GM12878 (cell line): Measurements from ENCODE around the gene TTLL11. TPM values are rescaled to one million over a fixed set of nuclear protein-coding genes. Genes with fewer than 3 reads are reported as not detected.

Source experiments
- ATAC-seq: fragments of 200-7000 bp; cut with Tn5 transposase; 3 replicates; pipeline ENCODE4 v1.9.1; 2020; ENCODE audit warnings: mild to moderate bottlenecking, moderate library complexity
- BruUV-seq: library from RNA; stranded (reverse); fragments of 400-500 nt; replicated peaks from 2 replicates; lab custom pipeline; 2021; lab: Mats Ljungman, UMichigan
- CTCF ChIA-PET: fragments of 300-600 bp; sonication (Branson Sonifier 250); formaldehyde crosslinking; extraction: SDS; loops from one replicate; lab custom pipeline; 2021; ENCODE audit warnings: inconsistent platforms; lab: Yijun Ruan, JAX
- POLR2A ChIA-PET: fragments of 350-600 bp; formaldehyde crosslinking; extraction: SDS; loops from one replicate; lab custom pipeline; 2021; ENCODE audit warnings: inconsistent platforms; lab: Charles Lee
- RAD21 ChIA-PET: fragments of 300-600 bp; sonication (Branson Sonifier 250); formaldehyde crosslinking; loops from one replicate; lab custom pipeline; 2023; ENCODE audit warnings: antibody characterized with exemption; ENCODE audit not compliant: unreplicated experiment; lab: Charles Lee
- SMC1A ChIA-PET: fragments of 300-600 bp; sonication (Branson Sonifier 250); formaldehyde crosslinking; loops from one replicate; lab custom pipeline; 2023; ENCODE audit not compliant: unreplicated experiment, uncharacterized antibody; lab: Charles Lee
- DNase-seq: peaks from one replicate; pipeline ENCODE4 v3.0.0-alpha.2; 2011; ENCODE audit warnings: low read depth, low spot score
- FAIRE-seq: peaks from 3 replicates; lab custom pipeline; 2011; peaks lifted over from hg19 to GRCh38; lab: Jason Lieb, UNC
- H2AFZ ChIP-seq: 2 replicates; pipeline ENCODE4 v1.6.0; 2011; ENCODE audit warnings: low read depth, low read length, control low read depth; ENCODE audit not compliant: control insufficient read depth
- H3K27ac ChIP-seq: 2 replicates; pipeline ENCODE4 v1.5.1; 2011; ENCODE audit warnings: control low read depth; ENCODE audit not compliant: control insufficient read depth, insufficient read depth
- H3K27me3 ChIP-seq, 2 experiments: replicated peaks in 1 of 2; 2 replicates each; pipeline versions ENCODE4 v1.6.0 to v1.6.1; 2011; ENCODE audit warnings: low read length in 1 of 2; ENCODE audit not compliant: control insufficient read depth in 2 of 2, insufficient read depth in 2 of 2
- H3K36me3 ChIP-seq, 2 experiments: 2 replicates each; pipeline ENCODE4 v1.5.1; 2011; ENCODE audit warnings: low read length in 1 of 2; ENCODE audit not compliant: control insufficient read depth in 2 of 2, insufficient read depth in 2 of 2
- H3K4me1 ChIP-seq: 2 replicates; pipeline ENCODE4 v1.6.1; 2011; ENCODE audit warnings: mild to moderate bottlenecking, low read length, moderate library complexity, mixed read lengths; ENCODE audit not compliant: control insufficient read depth, insufficient read depth
- H3K4me2 ChIP-seq: 2 replicates; pipeline ENCODE4 v1.6.0; 2011; ENCODE audit warnings: control low read depth; ENCODE audit not compliant: control insufficient read depth, insufficient read depth
- H3K4me3 ChIP-seq: fragments of 200-600 bp; sonication (generic); 2 replicates; pipeline ENCODE4 v1.5.1; 2016
- H3K79me2 ChIP-seq: 2 replicates; pipeline ENCODE4 v1.6.0; 2011; ENCODE audit warnings: low read length; ENCODE audit not compliant: control insufficient read depth, insufficient read depth
- H3K9ac ChIP-seq: 2 replicates; pipeline ENCODE4 v1.8.0; 2011; ENCODE audit warnings: low read length, control low read depth, mixed read lengths; ENCODE audit not compliant: control insufficient read depth, insufficient read depth
- H3K9me3 ChIP-seq: replicated peaks from 3 replicates; pipeline ENCODE4 v1.5.1; 2011; ENCODE audit warnings: mild to moderate bottlenecking, low read length; ENCODE audit not compliant: control insufficient read depth, insufficient read depth
- H4K20me1 ChIP-seq: 2 replicates; pipeline ENCODE4 v1.6.0; 2011; ENCODE audit not compliant: control insufficient read depth, insufficient read depth
- BCLAF1 ChIP-seq: fragments of 450-650 bp; IDR thresholded peaks from 2 replicates; pipeline ENCODE4 v1.6.1; 2017; ENCODE audit warnings: antibody characterized with exemption, mild to moderate bottlenecking, moderate library complexity
- BHLHE40 ChIP-seq, 2 experiments: fragments of 450-650 bp in 1 of 2; IDR thresholded peaks; 2 replicates each; pipeline ENCODE4 v1.6.1; 2011 to 2017; ENCODE audit warnings: low read depth in 2 of 2, borderline replicate concordance in 1 of 2, improper control_type of control experiment in 1 of 2, low read length in 1 of 2, mild to moderate bottlenecking in 1 of 2
- CHD4 ChIP-seq: fragments of 200-600 bp; sonication (generic); IDR thresholded peaks from 2 replicates; pipeline ENCODE4 v1.6.1; 2016; ENCODE audit warnings: mild to moderate bottlenecking
- ELK1 ChIP-seq: IDR thresholded peaks from 2 replicates; pipeline ENCODE4 v1.6.1; 2012; ENCODE audit warnings: low read depth, low read length, improper control_type of control experiment
- HDAC2 ChIP-seq: fragments of 200-600 bp; sonication (generic); IDR thresholded peaks from 2 replicates; pipeline ENCODE4 v1.6.1; 2017
- IKZF1 ChIP-seq: fragments of 450-650 bp; conservative IDR thresholded peaks from 2 replicates; pipeline ENCODE4 v1.6.1; 2017; ENCODE audit warnings: antibody characterized with exemption, mild to moderate bottlenecking
- JUNB ChIP-seq: IDR thresholded peaks from 2 replicates; pipeline ENCODE4 v1.6.1; 2016; ENCODE audit warnings: antibody characterized with exemption, mild to moderate bottlenecking
- NFYA ChIP-seq: IDR thresholded peaks from 2 replicates; pipeline ENCODE4 v1.6.1; 2011; ENCODE audit warnings: low read depth, mild to moderate bottlenecking, low read length, improper control_type of control experiment, borderline replicate concordance
- NRF1 ChIP-seq: conservative IDR thresholded peaks from 2 replicates; pipeline ENCODE4 v1.6.1; 2011; ENCODE audit warnings: mild to moderate bottlenecking, low read depth, low read length, improper control_type of control experiment
- RELB ChIP-seq: fragments of 450-650 bp; IDR thresholded peaks from 2 replicates; pipeline ENCODE4 v1.6.1; 2017; ENCODE audit warnings: low read depth, mild to moderate bottlenecking, moderate library complexity
- RUNX3 ChIP-seq: IDR thresholded peaks from 2 replicates; pipeline ENCODE4 v1.6.1; 2012; ENCODE audit warnings: low read length, inconsistent platforms
- WGBS: methylation state at CpG from one replicate; pipeline ENCODE4 v1.1.6; 2016; ENCODE audit warnings: low lambda C conversion rate; ENCODE audit not compliant: insufficient replicate concordance, insufficient coverage; ENCODE audit errors: missing lambda C conversion rate; 5-methylcytosine and 5-hydroxymethylcytosine counted together
- in situ Hi-C: fragments of 300-500 bp; cut with MboI; formaldehyde crosslinking; loops from 9 replicates; pipeline ENCODE4 v1.14.3; 2018; ENCODE audit warnings: mixed read lengths
- intact Hi-C: fragments of 100-400 bp; cut with micrococcal nuclease; formaldehyde crosslinking; loops from one replicate; pipeline ENCODE4 v1.14.2; 2022; ENCODE audit not compliant: unreplicated experiment
- polyA plus RNA-seq, 11 experiments: library from polyadenylated mRNA; depleted of rRNA in 4 of 11; unstranded in 6 of 11; stranded (reverse) in 5 of 11; fragments of >200 nt; fragmentation: Nextera tagmentation in 4 of 11; fragmentation: Illumina TruSeq in 1 of 11; extraction: Ambion mirVana in 4 of 11; extraction: Trizol in 1 of 11; gene quantifications; 1 replicate in 1 of 11; 2 replicates in 10 of 11; pipeline versions ENCODE4 v1.2.1 to v1.2.3, GENCODE V29; 2011 to 2016; ENCODE audit warnings: inconsistent platforms in 2 of 11, missing spikeins in 2 of 11, low read depth in 1 of 11
- total RNA-seq, 4 experiments: library from RNA; depleted of rRNA in 3 of 4; stranded (reverse); fragments of >200 nt in 3 of 4; fragmentation: Illumina TruSeq in 1 of 4; extraction: Trizol in 1 of 4; gene quantifications; 2 replicates each; pipeline versions ENCODE4 v1.2.1 to v1.2.3, GENCODE V29; 2013 to 2021

TTLL11 gene
- total and polyA plus RNA-seq, 10 of the 15 experiments (the other 5 are each of a cell fraction or from before 2014, with no cell fraction given) = 1.2 to 3.7 (median 2.9) TPM

- no peak overlapping the region for H3K27ac ChIP-seq
- 76% methylated on average over 5 of the region's 5 CpGs for WGBS
- ATAC-seq = no peak
- intact Hi-C loops (no loop called here), in situ Hi-C loops (no loop called here)
- no peak overlapping the region for H3K4me3 ChIP-seq
- no peaks in the 10 kb centered on the region for H3K4me1 ChIP-seq
- BruUV-seq = no TSS peak
- peaks cover 1% of the 10 kb centered on the region; the same call in 2 of the 3 replicates for H3K9me3 ChIP-seq
- H3K27me3 ChIP-seq = no peaks in the 10 kb centered on the region
- no peak for DNase-seq
- no peak overlapping the region for H3K4me2 ChIP-seq
- no peak for TF ChIP-seq JUNB
- no peak for TF ChIP-seq IKZF1
- no peak for TF ChIP-seq BHLHE40 (IDR thresholded peaks at IDR 0.05; ENCODE audit: borderline replicate concordance in 1 of 2, low read depth in 2 of 2, low read length in 1 of 2)
- no peak for TF ChIP-seq CHD4
- TF ChIP-seq RELB = no peak
- no peak for TF ChIP-seq NRF1
- no peak for TF ChIP-seq NFYA
- TF ChIP-seq ELK1 = no peak
- TF ChIP-seq HDAC2 = no peak
- TF ChIP-seq BCLAF1 = no peak
- no peak for TF ChIP-seq RUNX3
- no peaks in the 10 kb centered on the region for H3K79me2 ChIP-seq
- FAIRE-seq = no peak
- POLR2A ChIA-PET = interaction anchor here (0.6 kb wide), 1 partner anchor 11 kb away, joined by 3 read pairs; no protein-coding TSS in a partner anchor
- no peaks in the 10 kb centered on the region for H3K36me3 ChIP-seq
- CTCF ChIA-PET = no interaction called here
- no peak overlapping the region for H3K9ac ChIP-seq
- RAD21 ChIA-PET = no interaction called here
- H2AFZ ChIP-seq = no peak overlapping the region
- SMC1A ChIA-PET = no interaction called here
- H4K20me1 ChIP-seq = no peaks in the 10 kb centered on the region
Measured at GRCh38 chr9:122075135-122076030, 17.7 kb downstream of the TTLL11 start.
